H9 (cell line): ENCODE data around the gene CSNK2B. TPM values are rescaled to one million over a fixed set of nuclear protein-coding genes. Genes with fewer than 3 reads are reported as not detected.

Source experiments
- DNase-seq: peaks from one replicate; pipeline ENCODE4 v3.0.0-alpha.2; 2017
- H2AFZ ChIP-seq: one replicate; pipeline ENCODE4 v1.6.1; 2013; ENCODE audit warnings: mild to moderate bottlenecking, low read length, control low read depth, moderate library complexity
- H2AK5ac ChIP-seq: 2 replicates; pipeline ENCODE4 v1.6.1; 2013; ENCODE audit warnings: low read length, control low read depth, mixed read lengths; ENCODE audit not compliant: insufficient read length
- H2BK120ac ChIP-seq: one replicate; pipeline ENCODE4 v1.6.1; 2013; ENCODE audit warnings: low read depth, mild to moderate bottlenecking, low read length, control low read depth, inconsistent platforms; ENCODE audit not compliant: poor library complexity, severe bottlenecking
- H2BK12ac ChIP-seq: 2 replicates; pipeline ENCODE4 v1.6.1; 2013; ENCODE audit warnings: low read length, control low read depth, mixed read lengths, low read depth; ENCODE audit not compliant: insufficient read length
- H2BK15ac ChIP-seq: 2 replicates; pipeline ENCODE4 v1.6.1; 2013; ENCODE audit warnings: low read depth, low read length, control low read depth
- H2BK20ac ChIP-seq: one replicate; pipeline ENCODE4 v1.6.1; 2013; ENCODE audit warnings: low read depth, mild to moderate bottlenecking, low read length, control low read depth, inconsistent platforms; ENCODE audit not compliant: poor library complexity, severe bottlenecking
- H2BK5ac ChIP-seq: 2 replicates; pipeline ENCODE4 v1.6.1; 2013; ENCODE audit warnings: low read length, control low read depth, mixed read lengths; ENCODE audit not compliant: insufficient read length
- H3K14ac ChIP-seq: 2 replicates; pipeline ENCODE4 v1.6.1; 2013; ENCODE audit warnings: low read length, control low read depth; ENCODE audit not compliant: insufficient read depth
- H3K18ac ChIP-seq: 2 replicates; pipeline ENCODE4 v1.6.1; 2013; ENCODE audit warnings: low read depth, mild to moderate bottlenecking, mixed read lengths, low read length, control low read depth; ENCODE audit not compliant: insufficient read length
- H3K23ac ChIP-seq: 2 replicates; pipeline ENCODE4 v1.6.1; 2013; ENCODE audit warnings: low read length, control low read depth, mixed read lengths, low read depth; ENCODE audit not compliant: insufficient read length
- H3K23me2 ChIP-seq: 2 replicates; pipeline ENCODE4 v1.6.1; 2013; ENCODE audit warnings: low read depth, mild to moderate bottlenecking, mixed read lengths, low read length, control low read depth; ENCODE audit not compliant: insufficient read length, poor library complexity, severe bottlenecking
- H3K27ac ChIP-seq: 2 replicates; pipeline ENCODE4 v1.5.1; 2013; ENCODE audit warnings: low read length, control low read depth, mixed read lengths, low read depth; ENCODE audit not compliant: insufficient read length
- H3K27me3 ChIP-seq: 2 replicates; pipeline ENCODE4 v1.6.1; 2013; ENCODE audit warnings: low read length, control low read depth, inconsistent platforms; ENCODE audit not compliant: insufficient read depth
- H3K4ac ChIP-seq: 2 replicates; pipeline ENCODE4 v1.6.1; 2013; ENCODE audit warnings: low read depth, mild to moderate bottlenecking, control low read depth, inconsistent platforms, low read length, moderate library complexity
- H3K4me1 ChIP-seq: 2 replicates; pipeline ENCODE4 v1.6.1; 2013; ENCODE audit warnings: low read length, control low read depth, inconsistent platforms; ENCODE audit not compliant: insufficient read depth
- H3K4me2 ChIP-seq: 2 replicates; pipeline ENCODE4 v1.6.1; 2013; ENCODE audit warnings: low read length, control low read depth, mixed read lengths; ENCODE audit not compliant: insufficient read length, insufficient read depth
- H3K56ac ChIP-seq: 2 replicates; pipeline ENCODE4 v1.6.1; 2013; ENCODE audit warnings: low read depth, mild to moderate bottlenecking, mixed read lengths, low read length, control low read depth; ENCODE audit not compliant: insufficient read length
- H3K79me1 ChIP-seq: 2 replicates; pipeline ENCODE4 v1.6.1; 2013; ENCODE audit warnings: low read depth, mild to moderate bottlenecking, moderate library complexity, low read length, control low read depth, inconsistent platforms; ENCODE audit not compliant: insufficient read depth, poor library complexity, severe bottlenecking
- H3K79me2 ChIP-seq: 2 replicates; pipeline ENCODE4 v1.6.1; 2013; ENCODE audit warnings: low read length, control low read depth, inconsistent platforms; ENCODE audit not compliant: insufficient read depth
- H3K9ac ChIP-seq: 2 replicates; pipeline ENCODE4 v1.6.1; 2013; ENCODE audit warnings: low read length, control low read depth, mixed read lengths; ENCODE audit not compliant: insufficient read length; ENCODE audit errors: extremely low read depth
- H3K9me3 ChIP-seq: one replicate; pipeline ENCODE4 v1.6.1; 2013; ENCODE audit warnings: low read depth, low read length, inconsistent platforms; ENCODE audit not compliant: control insufficient read depth
- H3T11ph ChIP-seq: one replicate; pipeline ENCODE4 v1.6.1; 2013; ENCODE audit warnings: mild to moderate bottlenecking, low read length, control low read depth, inconsistent platforms
- H4K20me1 ChIP-seq: one replicate; pipeline ENCODE4 v1.6.1; 2013; ENCODE audit not compliant: control insufficient read depth, insufficient read length, insufficient read depth
- H4K5ac ChIP-seq: 2 replicates; pipeline ENCODE4 v1.6.1; 2013; ENCODE audit warnings: low read depth, mild to moderate bottlenecking, mixed read lengths, low read length, control low read depth; ENCODE audit not compliant: insufficient read length
- H4K8ac ChIP-seq: replicated peaks from 2 replicates; pipeline ENCODE4 v1.6.1; 2013; ENCODE audit warnings: low read length, control low read depth, mixed read lengths, low read depth; ENCODE audit not compliant: insufficient read length
- H4K91ac ChIP-seq: 2 replicates; pipeline ENCODE4 v1.6.1; 2013; ENCODE audit warnings: low read depth, mild to moderate bottlenecking, moderate library complexity, mixed read lengths, low read length, control low read depth; ENCODE audit not compliant: insufficient read length
- H3K27ac Mint-ChIP-seq, 3 experiments: 2 replicates in 2 of 3; 3 replicates in 1 of 3; pipeline ENCODE4 v1.8.0; 2020 to 2021; ENCODE audit warnings: mixed read lengths in 3 of 3, mild to moderate bottlenecking in 1 of 3, moderate library complexity in 1 of 3
- H3K27me3 Mint-ChIP-seq: 2 replicates; pipeline ENCODE4 v1.8.0; 2021; ENCODE audit warnings: low read depth, mild to moderate bottlenecking, moderate library complexity, mixed read lengths
- H3K36me3 Mint-ChIP-seq, 3 experiments: 2 replicates in 2 of 3; 3 replicates in 1 of 3; pipeline ENCODE4 v1.8.0; 2020 to 2021; ENCODE audit warnings: low read depth in 3 of 3, mixed read lengths in 3 of 3; ENCODE audit not compliant: insufficient read depth in 1 of 3
- H3K4me1 Mint-ChIP-seq, 2 experiments: 2 replicates each; pipeline ENCODE4 v1.8.0; 2020; ENCODE audit warnings: mixed read lengths in 2 of 2
- H3K4me3 Mint-ChIP-seq, 2 experiments: 2 replicates in 1 of 2; 3 replicates in 1 of 2; pipeline ENCODE4 v1.8.0; 2020 to 2021; ENCODE audit warnings: mild to moderate bottlenecking in 2 of 2, mixed read lengths in 2 of 2, moderate library complexity in 1 of 2
- H3K9me3 Mint-ChIP-seq, 2 experiments: 2 replicates in 1 of 2; 3 replicates in 1 of 2; pipeline ENCODE4 v1.8.0; 2020; ENCODE audit warnings: mild to moderate bottlenecking in 2 of 2, mixed read lengths in 2 of 2, moderate library complexity in 1 of 2
- CTCF ChIP-seq: fragments of 200-600 bp; sonication (generic); conservative IDR thresholded peaks from 3 replicates; pipeline ENCODE4 v1.8.0; 2021; ENCODE audit warnings: antibody characterized with exemption, mild to moderate bottlenecking
- WGBS: extraction: QIAGEN DNeasy Blood & Tissue Kit; methylation state at CpG from one replicate; pipeline ENCODE4 v1.1.7; 2013; ENCODE audit warnings: missing lambda C conversion rate, low lambda C conversion rate, mixed read lengths; ENCODE audit not compliant: insufficient read length; ENCODE audit errors: extremely low coverage; 5-methylcytosine and 5-hydroxymethylcytosine counted together
- total RNA-seq: library from RNA; stranded (reverse); gene quantifications from 2 replicates; pipeline ENCODE4 v1.2.1, GENCODE V29; 2021

The CSNK2B gene
- total RNA-seq, 1 experiment from 2014 or later, result 187 TPM

GRCh38 chr6:31710523-31711219 is 44.8 kb downstream of the CSNK2B start:
- Mint-ChIP-seq H3K4me1 (peaks cover 31 to 40% of the 10 kb centered on the region in 2 experiments), H3K9me3 (no peaks in the 10 kb centered on the region), H3K36me3 (no peaks in the 10 kb centered on the region), H3K27ac (no peak overlapping the region), H3K4me3 (no peak overlapping the region), H3K27me3 (peaks cover 9% of the 10 kb centered on the region)
- Histone ChIP-seq H3K23me2 (no peaks in the 10 kb centered on the region), H3K18ac (no peak overlapping the region), H3K4me1 (peaks cover 5% of the 10 kb centered on the region; the same call in 1 of the 2 replicates), H2BK15ac (no peak overlapping the region), H2BK5ac (no peak overlapping the region), H3K79me1 (no peaks in the 10 kb centered on the region), H3K56ac (no peak overlapping the region), H2BK12ac (no peak overlapping the region), H3K4me2 (no peak overlapping the region), H2AK5ac (no peak overlapping the region), H2AFZ (no peak overlapping the region), H3K9ac (no peak overlapping the region), H3K27me3 (no peaks in the 10 kb centered on the region), H4K20me1 (no peaks in the 10 kb centered on the region), H3K4ac (no peak overlapping the region), H3K79me2 (no peaks in the 10 kb centered on the region), H3K14ac (no peak overlapping the region), H3K27ac (no peak overlapping the region), H3T11ph (no peak overlapping the region), H2BK20ac (no peak overlapping the region), H4K5ac (no peak overlapping the region), H4K8ac (no peak overlapping the region), H3K23ac (no peak overlapping the region), H3K9me3 (no peaks in the 10 kb centered on the region), H2BK120ac (no peak overlapping the region), H4K91ac (no peak overlapping the region)
- WGBS, result no CpG with 5 or more reads among the region's 5 CpGs
- TF ChIP-seq CTCF, result no peak
- no peak for DNase-seq
